RCC 7860 (cell line): ENCODE measurements around the gene FYN.
"Not testable (repeated sequence)": the region's sequence is repeated elsewhere in the genome, so short reads cannot be mapped to it uniquely, and the experiment has no call there.

Source experiments
- DNase-seq: peaks from one replicate; pipeline ENCODE4 v3.0.0-alpha.2; 2015; ENCODE audit warnings: low spot score
- FAIRE-seq: peaks from 2 replicates; lab custom pipeline; 2012; peaks lifted over from hg19 to GRCh38; lab: Jason Lieb, UNC

FYN gene

GRCh38 chr6:111689946-111690345 is 183.3 kb downstream of the FYN start:
- FAIRE-seq: no peak
- DNase-seq: no peak

GRCh38 chr6:111689419-111689818 is 183.8 kb downstream of the FYN start:
- DNase-seq (no peak), FAIRE-seq (no peak)

- no peak for FAIRE-seq
- DNase-seq: no peak
Measured at GRCh38 chr6:111688331-111688730, 184.9 kb downstream of the FYN start.

- FAIRE-seq (no peak), DNase-seq (no peak)
Measured at GRCh38 chr6:111687652-111688051, 185.6 kb downstream of the FYN start.

GRCh38 chr6:111686932-111687266 is 186.4 kb downstream of the FYN start:
- FAIRE-seq (no peak), DNase-seq (no peak)

- DNase-seq (no peak), FAIRE-seq (no peak)
Measured at GRCh38 chr6:111686249-111686931, 186.9 kb downstream of the FYN start.

- no peak for DNase-seq
- FAIRE-seq: no peak
Measured at GRCh38 chr6:111685526-111685925, 187.7 kb downstream of the FYN start.

- FAIRE-seq: no peak
Measured at GRCh38 chr6:111685058-111685457, 188.2 kb downstream of the FYN start.

GRCh38 chr6:111683749-111684267 is 189.4 kb downstream of the FYN start:
- DNase-seq: no peak
- FAIRE-seq: no peak

More at GRCh38 chr6:111685058-111685457, 188.2 kb downstream of the FYN start:
- no peak for DNase-seq

GRCh38 chr6:111683157-111683556 is 190.1 kb downstream of the FYN start:
- DNase-seq (no peak), FAIRE-seq (no peak)

GRCh38 chr6:111681860-111682259 is 191.4 kb downstream of the FYN start:
- FAIRE-seq (no peak), DNase-seq (no peak)

- not testable (repeated sequence) for FAIRE-seq, DNase-seq
Measured at GRCh38 chr6:111680811-111681609, 192.2 kb downstream of the FYN start.

GRCh38 chr6:111680015-111680712 is 193.1 kb downstream of the FYN start:
- FAIRE-seq (no peak), DNase-seq (no peak)

- DNase-seq (no peak), FAIRE-seq (no peak)
Measured at GRCh38 chr6:111679126-111679858, 194.0 kb downstream of the FYN start.

GRCh38 chr6:111677249-111677990 is 195.8 kb downstream of the FYN start:
- peak; percentile 39 for DNase-seq
- FAIRE-seq: peak; percentile 79

- FAIRE-seq (no peak), DNase-seq (no peak)
Measured at GRCh38 chr6:111676383-111676782, 196.9 kb downstream of the FYN start.

- DNase-seq (no peak), FAIRE-seq (no peak)
Measured at GRCh38 chr6:111674883-111675282, 198.4 kb downstream of the FYN start.

- DNase-seq (no peak), FAIRE-seq (no peak)
Measured at GRCh38 chr6:111674413-111674812, 198.8 kb downstream of the FYN start.

- no peak for FAIRE-seq
Measured at GRCh38 chr6:111673937-111674336, 199.3 kb downstream of the FYN start.

GRCh38 chr6:111673532-111673931 is 199.7 kb downstream of the FYN start:
- DNase-seq (no peak), FAIRE-seq (no peak)

More at GRCh38 chr6:111673937-111674336, 199.3 kb downstream of the FYN start:
- no peak for DNase-seq
